OCI-LY3 (cell line): Measurements from ENCODE around the gene AACS.
"Not testable (repeated sequence)": the region's sequence is repeated elsewhere in the genome, so short reads cannot be mapped to it uniquely, and the experiment has no call there.

Experiments
- H2AFZ ChIP-seq: fragments of 200-600, 300-600 bp; shearing (Covaris generic); 2 replicates; pipeline ENCODE4 v1.6.0; 2014; ENCODE audit warnings: antibody characterized with exemption, low read depth, low read length
- H3K27ac ChIP-seq: fragments of 200-600, 300-600 bp; sonication (generic); 2 replicates; pipeline ENCODE4 v1.5.1; 2014; ENCODE audit warnings: mild to moderate bottlenecking, low read length, moderate library complexity, mixed read lengths
- H3K27me3 ChIP-seq: fragments of 200-600, 300-600 bp; sonication (generic); 2 replicates; pipeline ENCODE4 v1.6.1; 2014; ENCODE audit warnings: low read depth, low read length, mixed read lengths
- H3K36me3 ChIP-seq: fragments of 200-600, 300-600 bp; sonication (generic); replicated peaks from 2 replicates; pipeline ENCODE3; 2014; ENCODE audit warnings: low read depth, low read length, mixed read lengths
- H3K4me1 ChIP-seq: fragments of 300-600, 200-600 bp; sonication (generic); 2 replicates; pipeline ENCODE4 v1.6.1; 2014; ENCODE audit warnings: low read length, mixed read lengths
- H3K4me2 ChIP-seq: fragments of 200-600, 300-600 bp; sonication (generic); 2 replicates; pipeline ENCODE4 v1.6.1; 2014; ENCODE audit warnings: low read length, mixed read lengths
- H3K4me3 ChIP-seq: fragments of 300-600, 200-600 bp; sonication (generic); 2 replicates; pipeline ENCODE4 v1.5.1; 2014; ENCODE audit warnings: antibody characterized with exemption, mild to moderate bottlenecking, low read length, moderate library complexity
- H3K79me2 ChIP-seq: fragments of 300-600, 200-600 bp; shearing (Covaris generic); 2 replicates; pipeline ENCODE4 v1.6.1; 2014; ENCODE audit warnings: mild to moderate bottlenecking, low read length, mixed read lengths
- H3K9ac ChIP-seq: fragments of 300-600, 200-600 bp; shearing (Covaris generic); 2 replicates; pipeline ENCODE4 v1.6.0; 2014; ENCODE audit warnings: mild to moderate bottlenecking, low read length, moderate library complexity
- H3K9me3 ChIP-seq: fragments of 200-600, 300-600 bp; shearing (Covaris generic); 2 replicates; pipeline ENCODE4 v1.6.1; 2014; ENCODE audit warnings: low read length, mixed read lengths; ENCODE audit not compliant: insufficient read depth
- H4K20me1 ChIP-seq: fragments of 200-600, 300-600 bp; sonication (generic); 2 replicates; pipeline ENCODE4 v1.6.1; 2016; ENCODE audit warnings: low read length, mixed read lengths; ENCODE audit not compliant: insufficient read depth
- CTCF ChIP-seq: fragments of 200-600, 300-600 bp; sonication (generic); IDR thresholded peaks from 2 replicates; pipeline ENCODE4 v1.5.1; 2014; ENCODE audit warnings: antibody characterized with exemption, low read length, low read depth
- EZH2phosphoT487 ChIP-seq: fragments of 200-600 bp; shearing (Covaris generic); IDR thresholded peaks from 2 replicates; pipeline ENCODE4 v1.6.1; 2018; ENCODE audit warnings: antibody characterized with exemption, mixed run types, low read depth

The AACS gene

GRCh38 chr12:125056306-125056705 is 8.9 kb upstream of the AACS start:
- Histone ChIP-seq H3K9ac (no peak overlapping the region), H3K4me3 (no peak overlapping the region), H4K20me1 (no peaks in the 10 kb centered on the region), H3K27ac (no peak overlapping the region), H3K4me1 (no peaks in the 10 kb centered on the region), H3K27me3 (no peaks in the 10 kb centered on the region), H3K9me3 (0 out of 2 replicates have a peak, but pooled peaks cover 5% of the 10 kb centered on the region), H2AFZ (no peak overlapping the region), H3K4me2 (no peak overlapping the region), H3K79me2 (no peaks in the 10 kb centered on the region), H3K36me3 (no peaks in the 10 kb centered on the region)
- TF ChIP-seq EZH2phosphoT487 (no peak), CTCF (no peak)

GRCh38 chr12:125057708-125058107 is 7.5 kb upstream of the AACS start:
- no peaks in the 10 kb centered on the region for H3K4me1 ChIP-seq
- H3K4me2 ChIP-seq = no peak overlapping the region
- H4K20me1 ChIP-seq = no peaks in the 10 kb centered on the region
- no peak overlapping the region for H2AFZ ChIP-seq
- no peaks in the 10 kb centered on the region for H3K27me3 ChIP-seq
- no peaks in the 10 kb centered on the region for H3K79me2 ChIP-seq
- no peak overlapping the region for H3K9ac ChIP-seq
- TF ChIP-seq EZH2phosphoT487 (no peak), CTCF (no peak)
- no peak overlapping the region for H3K4me3 ChIP-seq
- H3K27ac ChIP-seq = no peak overlapping the region
- no peaks in the 10 kb centered on the region for H3K36me3 ChIP-seq
- H3K9me3 ChIP-seq = 0 out of 2 replicates have a peak, but pooled peaks cover 6% of the 10 kb centered on the region

- Histone ChIP-seq H3K9me3 (0 out of 2 replicates have a peak, but pooled peaks cover 6% of the 10 kb centered on the region), H3K36me3 (no peaks in the 10 kb centered on the region), H3K4me1 (peaks cover 8% of the 10 kb centered on the region), H3K9ac (no peak overlapping the region), H3K27me3 (no peaks in the 10 kb centered on the region), H3K27ac (no peak overlapping the region), H3K4me3 (no peak overlapping the region), H2AFZ (no peak overlapping the region), H3K79me2 (peaks cover 3% of the 10 kb centered on the region; the same call in 1 of the 2 replicates), H3K4me2 (no peak overlapping the region), H4K20me1 (no peaks in the 10 kb centered on the region)
- TF ChIP-seq CTCF (no peak), EZH2phosphoT487 (no peak)
Observed at GRCh38 chr12:125061229-125061628, 4.0 kb upstream of the AACS start.

- H4K20me1 ChIP-seq, H3K4me2 ChIP-seq, H3K4me1 ChIP-seq, H3K27ac ChIP-seq, H3K79me2 ChIP-seq, H2AFZ ChIP-seq, H3K9ac ChIP-seq, H3K4me3 ChIP-seq, H3K36me3 ChIP-seq, H3K9me3 ChIP-seq, H3K27me3 ChIP-seq: not testable (repeated sequence)
Observed at GRCh38 chr12:125063522-125063921, 1.7 kb upstream of the AACS start.

- Histone ChIP-seq H3K79me2 (peaks cover 3% of the 10 kb centered on the region; the same call in 1 of the 2 replicates), H3K27ac (no peak overlapping the region), H3K4me1 (peaks cover 8% of the 10 kb centered on the region), H3K4me2 (peak overlapping the region; percentile 86), H3K36me3 (no peaks in the 10 kb centered on the region), H4K20me1 (no peaks in the 10 kb centered on the region), H3K9ac (peak overlapping the region; percentile 79), H3K9me3 (0 out of 2 replicates have a peak, but pooled peaks cover 6% of the 10 kb centered on the region), H2AFZ (peak overlapping the region; percentile 97), H3K27me3 (no peaks in the 10 kb centered on the region), H3K4me3 (peak overlapping the region; percentile 89)
- TF ChIP-seq EZH2phosphoT487 (no peak), CTCF (no peak)
Observed at GRCh38 chr12:125064492-125064891, 743 bp upstream of the AACS start.
